Fibroblast of mammary gland (primary cell): Measurements from ENCODE around the gene PEAR1.
"Not testable (repeated sequence)": the region's sequence is repeated elsewhere in the genome, so short reads cannot be mapped to it uniquely, and the experiment has no call there.

Source experiments
- DNase-seq: peaks from one replicate; pipeline ENCODE4 v3.0.0-alpha.2; 2010; ENCODE audit warnings: low read depth
- H3K4me3 ChIP-seq: 2 replicates; pipeline ENCODE4 v1.5.1; 2011; ENCODE audit warnings: low read depth, mild to moderate bottlenecking, low read length, moderate library complexity; ENCODE audit not compliant: control insufficient read depth
- TF ChIP-seq, protein P1 (sequence below): conservative IDR thresholded peaks from 2 replicates; pipeline ENCODE4 v1.5.1; 2011; ENCODE audit warnings: low read depth, low read length, inconsistent platforms; ENCODE audit not compliant: control insufficient read depth, insufficient read depth

PEAR1 gene

DNA sequence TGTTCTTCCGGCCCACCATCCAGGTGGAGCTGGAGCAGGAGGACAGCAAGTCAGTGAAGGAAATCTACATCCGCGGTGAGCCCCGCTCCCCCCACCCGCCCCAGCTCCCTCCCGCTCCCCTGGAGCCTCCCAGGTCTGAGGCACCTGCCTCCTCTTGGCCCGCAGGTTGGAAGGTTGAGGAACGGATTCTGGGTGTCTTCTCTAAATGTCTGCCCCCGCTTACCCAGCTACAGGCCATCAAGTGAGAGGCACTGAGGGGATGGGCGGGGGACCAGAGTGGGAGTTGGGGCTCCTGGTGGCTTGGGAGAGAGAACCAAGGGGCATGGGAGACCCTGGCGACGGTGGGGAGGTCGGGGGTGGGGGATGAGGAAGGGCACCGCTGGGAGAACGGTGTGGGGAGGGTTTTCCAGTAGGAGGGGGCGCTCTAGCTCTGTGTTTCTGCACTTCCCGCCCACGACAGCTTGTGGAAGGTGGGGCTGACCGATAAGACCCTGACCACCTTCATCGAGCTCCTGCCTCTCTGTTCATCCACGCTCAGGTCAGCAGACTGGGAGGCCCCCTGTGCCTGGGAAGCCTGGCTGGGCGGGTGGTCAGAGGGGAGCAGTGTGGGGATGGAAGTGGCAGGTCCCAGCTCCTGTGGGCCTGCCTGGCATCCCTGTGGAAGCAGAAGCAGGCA, 31.1 kb downstream of the PEAR1 start:
- no peak overlapping the region for H3K4me3 ChIP-seq
- TF ChIP-seq, protein P1, sequence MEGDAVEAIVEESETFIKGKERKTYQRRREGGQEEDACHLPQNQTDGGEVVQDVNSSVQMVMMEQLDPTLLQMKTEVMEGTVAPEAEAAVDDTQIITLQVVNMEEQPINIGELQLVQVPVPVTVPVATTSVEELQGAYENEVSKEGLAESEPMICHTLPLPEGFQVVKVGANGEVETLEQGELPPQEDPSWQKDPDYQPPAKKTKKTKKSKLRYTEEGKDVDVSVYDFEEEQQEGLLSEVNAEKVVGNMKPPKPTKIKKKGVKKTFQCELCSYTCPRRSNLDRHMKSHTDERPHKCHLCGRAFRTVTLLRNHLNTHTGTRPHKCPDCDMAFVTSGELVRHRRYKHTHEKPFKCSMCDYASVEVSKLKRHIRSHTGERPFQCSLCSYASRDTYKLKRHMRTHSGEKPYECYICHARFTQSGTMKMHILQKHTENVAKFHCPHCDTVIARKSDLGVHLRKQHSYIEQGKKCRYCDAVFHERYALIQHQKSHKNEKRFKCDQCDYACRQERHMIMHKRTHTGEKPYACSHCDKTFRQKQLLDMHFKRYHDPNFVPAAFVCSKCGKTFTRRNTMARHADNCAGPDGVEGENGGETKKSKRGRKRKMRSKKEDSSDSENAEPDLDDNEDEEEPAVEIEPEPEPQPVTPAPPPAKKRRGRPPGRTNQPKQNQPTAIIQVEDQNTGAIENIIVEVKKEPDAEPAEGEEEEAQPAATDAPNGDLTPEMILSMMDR, result no peak
- DNase-seq, result no peak

DNA sequence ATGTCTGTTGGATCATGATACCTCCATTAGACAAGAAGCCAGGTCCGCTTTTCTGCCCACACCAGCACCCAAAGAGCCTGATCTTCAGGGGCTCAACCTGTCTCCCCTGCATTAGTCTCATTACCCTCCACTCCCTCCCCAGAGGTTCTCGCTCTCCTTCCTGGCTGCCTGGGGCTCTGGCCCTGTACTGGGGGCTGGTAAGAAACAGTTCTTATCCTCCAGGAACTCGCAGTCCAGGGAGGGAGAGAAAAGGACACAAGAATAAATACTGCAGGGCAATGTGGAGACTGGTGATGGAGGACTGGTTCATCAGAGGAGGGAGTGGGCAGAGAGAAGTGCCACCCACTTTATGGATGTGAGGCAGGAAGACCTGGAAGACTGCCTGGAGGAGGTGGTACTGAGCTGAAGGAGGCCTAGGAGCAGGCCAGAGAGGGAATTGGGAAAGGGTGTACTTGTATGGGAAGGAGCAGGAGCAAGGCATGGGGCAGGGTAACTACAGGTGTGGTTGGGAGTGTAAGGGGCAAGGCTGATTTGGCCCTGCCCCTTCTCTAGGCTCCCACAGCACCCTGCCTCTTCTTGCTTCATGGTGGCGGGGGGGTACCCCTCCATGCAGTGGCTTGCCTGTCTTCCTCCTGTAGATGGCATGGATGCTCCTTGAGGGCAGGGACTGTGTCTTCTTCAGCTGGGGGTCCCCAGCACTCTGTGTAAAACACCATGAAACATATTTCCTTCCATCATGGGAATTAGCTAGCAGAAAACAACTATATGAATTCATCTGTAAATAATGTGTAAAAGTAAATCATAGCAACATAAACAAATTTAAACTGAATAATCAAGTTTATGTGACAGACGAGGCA, 31.9 kb downstream of the PEAR1 start:
- no peak overlapping the region for H3K4me3 ChIP-seq
- DNase-seq, result no peak
- TF ChIP-seq, protein P1, result no peak

DNA sequence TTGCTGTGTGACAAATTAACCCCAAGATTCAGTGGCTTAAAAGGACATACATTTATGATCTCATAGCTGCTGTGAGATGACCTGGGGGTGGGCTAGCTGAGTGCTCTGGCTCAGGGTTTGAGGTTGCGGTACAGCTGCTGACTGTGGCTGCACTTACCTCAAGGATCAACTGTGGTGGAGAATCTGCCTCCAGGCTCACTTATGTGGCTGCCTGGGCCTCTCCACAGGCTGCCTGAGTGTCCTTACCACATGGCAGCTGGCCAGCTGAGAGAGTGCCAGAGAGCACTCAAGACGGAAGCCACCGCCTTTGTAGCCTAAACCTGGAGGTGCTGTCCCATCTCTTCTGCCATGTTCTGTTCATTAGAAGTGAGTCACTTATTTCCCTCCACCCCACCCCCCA, 32.7 kb downstream of the PEAR1 start:
- peak; percentile 51 for DNase-seq
- H3K4me3 ChIP-seq, result no peak overlapping the region
- TF ChIP-seq, protein P1, result no peak

DNA sequence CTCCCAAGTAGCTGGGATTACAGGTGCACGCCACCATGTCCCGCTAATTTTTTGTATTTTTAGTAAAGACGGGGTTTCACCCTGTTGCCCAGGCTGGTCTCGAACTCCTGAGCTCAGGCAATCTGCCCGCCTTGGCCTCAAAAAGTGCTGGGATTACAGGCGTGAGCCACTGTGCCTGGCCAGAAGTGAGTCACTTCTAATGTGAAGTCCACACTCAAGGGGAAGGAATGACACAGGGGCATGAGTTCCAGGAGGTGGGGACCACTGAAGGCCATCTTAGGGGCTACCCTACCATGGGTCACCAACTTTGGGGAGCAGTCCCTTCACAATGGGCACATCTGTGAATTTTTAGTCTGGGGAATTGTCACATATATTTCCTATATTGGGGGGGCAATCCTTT, 33.2 kb downstream of the PEAR1 start:
- H3K4me3 ChIP-seq, result not testable (repeated sequence)
- peak; percentile 21 for DNase-seq

DNA sequence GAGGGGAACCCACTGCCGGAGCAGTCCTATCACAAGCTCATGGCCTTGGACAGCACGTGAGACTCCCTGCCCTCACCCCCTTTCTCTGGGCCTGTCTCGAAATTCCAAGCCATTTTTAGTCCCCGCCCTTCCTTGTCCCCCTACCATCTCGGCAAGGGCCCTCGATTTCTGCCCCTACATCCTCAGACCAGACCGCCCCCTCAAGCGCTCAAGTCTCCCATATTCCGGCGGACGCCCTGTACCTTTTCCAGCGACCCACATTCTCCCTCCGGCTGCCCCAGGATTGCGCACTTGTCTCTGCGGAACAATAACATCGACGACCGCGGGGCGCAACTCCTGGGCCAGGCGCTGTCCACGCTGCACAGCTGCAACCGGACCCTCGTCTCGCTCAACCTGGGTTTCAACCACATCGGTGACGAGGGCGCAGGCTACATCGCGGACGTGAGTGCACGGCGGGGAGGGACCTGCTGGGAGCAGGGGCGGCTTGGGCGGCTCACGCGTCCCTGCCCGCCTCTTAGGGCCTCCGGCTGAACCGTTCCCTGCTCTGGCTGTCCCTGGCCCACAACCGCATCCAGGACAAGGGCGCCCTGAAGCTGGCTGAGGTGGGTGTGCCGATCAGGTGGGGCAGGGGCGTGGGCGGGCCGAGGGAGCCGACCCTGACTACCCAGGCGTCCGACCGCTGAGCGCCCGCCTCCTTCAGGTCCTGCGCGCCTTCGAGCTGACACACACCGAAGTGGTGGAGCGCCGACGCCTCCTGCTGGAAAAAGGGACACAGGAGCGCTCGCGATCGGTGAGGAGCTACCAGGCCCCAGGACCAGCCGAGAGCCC, 33.9 kb downstream of the PEAR1 start:
- peak; percentile 63 for DNase-seq
- TF ChIP-seq, protein P1, result peak; percentile 66
- H3K4me3 ChIP-seq, result no peak overlapping the region

DNA sequence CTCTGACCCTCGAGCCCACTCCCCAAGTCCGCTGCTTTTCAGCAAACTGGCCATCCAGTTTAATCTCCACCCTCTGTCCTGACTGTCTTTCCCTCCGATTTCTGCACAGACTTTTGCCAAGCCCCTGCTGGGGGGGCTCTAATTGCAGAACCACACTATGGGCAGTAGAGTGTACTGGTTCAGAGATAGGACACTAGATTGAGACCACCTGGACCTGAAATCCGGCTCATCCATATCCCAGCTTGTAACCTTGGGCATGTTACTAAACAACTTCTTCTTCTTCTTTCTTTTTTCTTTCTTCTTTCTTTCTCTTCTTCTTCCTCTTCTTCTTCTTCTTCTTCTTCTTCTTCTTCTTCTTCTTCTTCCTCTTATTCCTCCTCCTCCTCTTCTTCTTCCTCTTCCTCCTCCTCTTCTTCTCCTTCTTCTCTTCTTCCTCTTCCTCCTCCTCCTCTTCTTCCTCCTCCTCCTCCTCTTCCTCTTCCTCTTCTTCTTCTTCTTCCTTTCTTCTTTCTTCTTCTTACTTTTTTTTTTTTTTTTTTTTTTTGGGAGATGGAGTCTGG, 34.6 kb downstream of the PEAR1 start:
- no peak for DNase-seq
- no peak overlapping the region for H3K4me3 ChIP-seq
- TF ChIP-seq, protein P1, result no peak
